GM12874 (cell line): ENCODE results near the gene PALLD.

Source experiments
- TF ChIP-seq, protein P1 (sequence below): IDR thresholded peaks from 2 replicates; pipeline ENCODE4 v1.5.1; 2011; ENCODE audit warnings: low read depth, mild to moderate bottlenecking, control low read depth, low read length, moderate library complexity; ENCODE audit not compliant: insufficient read depth

Gene PALLD

DNA sequence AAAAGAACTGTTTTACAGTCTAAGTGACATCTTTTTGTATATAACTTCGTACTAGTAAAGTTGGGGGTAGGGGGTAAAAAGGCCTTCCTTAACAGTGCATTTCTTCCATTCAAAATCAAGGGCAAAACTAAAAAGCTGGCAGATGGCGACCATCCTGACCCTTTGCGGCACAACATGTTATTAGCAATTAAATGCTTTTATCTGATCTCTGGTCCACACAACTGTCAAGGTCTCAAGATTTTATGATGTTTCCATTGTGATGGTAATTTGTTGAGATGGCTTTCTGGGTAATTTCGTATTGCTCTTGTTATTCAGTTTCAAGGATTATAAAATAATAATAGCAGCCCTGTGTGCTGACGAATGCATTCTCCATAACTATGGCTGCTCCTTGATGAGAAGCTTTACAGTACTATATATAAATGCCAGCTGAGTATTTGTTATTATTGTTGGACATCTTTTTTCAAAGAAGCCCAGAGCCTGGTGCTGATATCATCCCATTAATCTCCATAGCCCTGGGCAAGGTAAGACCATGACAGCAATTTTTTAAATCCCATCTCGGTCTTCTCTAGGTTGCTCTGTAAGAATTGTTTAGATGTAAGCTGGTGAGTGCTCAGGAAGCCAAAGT lies 423.7 kb downstream of the PALLD start:
- TF ChIP-seq, protein P1, sequence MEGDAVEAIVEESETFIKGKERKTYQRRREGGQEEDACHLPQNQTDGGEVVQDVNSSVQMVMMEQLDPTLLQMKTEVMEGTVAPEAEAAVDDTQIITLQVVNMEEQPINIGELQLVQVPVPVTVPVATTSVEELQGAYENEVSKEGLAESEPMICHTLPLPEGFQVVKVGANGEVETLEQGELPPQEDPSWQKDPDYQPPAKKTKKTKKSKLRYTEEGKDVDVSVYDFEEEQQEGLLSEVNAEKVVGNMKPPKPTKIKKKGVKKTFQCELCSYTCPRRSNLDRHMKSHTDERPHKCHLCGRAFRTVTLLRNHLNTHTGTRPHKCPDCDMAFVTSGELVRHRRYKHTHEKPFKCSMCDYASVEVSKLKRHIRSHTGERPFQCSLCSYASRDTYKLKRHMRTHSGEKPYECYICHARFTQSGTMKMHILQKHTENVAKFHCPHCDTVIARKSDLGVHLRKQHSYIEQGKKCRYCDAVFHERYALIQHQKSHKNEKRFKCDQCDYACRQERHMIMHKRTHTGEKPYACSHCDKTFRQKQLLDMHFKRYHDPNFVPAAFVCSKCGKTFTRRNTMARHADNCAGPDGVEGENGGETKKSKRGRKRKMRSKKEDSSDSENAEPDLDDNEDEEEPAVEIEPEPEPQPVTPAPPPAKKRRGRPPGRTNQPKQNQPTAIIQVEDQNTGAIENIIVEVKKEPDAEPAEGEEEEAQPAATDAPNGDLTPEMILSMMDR, result no peak

DNA sequence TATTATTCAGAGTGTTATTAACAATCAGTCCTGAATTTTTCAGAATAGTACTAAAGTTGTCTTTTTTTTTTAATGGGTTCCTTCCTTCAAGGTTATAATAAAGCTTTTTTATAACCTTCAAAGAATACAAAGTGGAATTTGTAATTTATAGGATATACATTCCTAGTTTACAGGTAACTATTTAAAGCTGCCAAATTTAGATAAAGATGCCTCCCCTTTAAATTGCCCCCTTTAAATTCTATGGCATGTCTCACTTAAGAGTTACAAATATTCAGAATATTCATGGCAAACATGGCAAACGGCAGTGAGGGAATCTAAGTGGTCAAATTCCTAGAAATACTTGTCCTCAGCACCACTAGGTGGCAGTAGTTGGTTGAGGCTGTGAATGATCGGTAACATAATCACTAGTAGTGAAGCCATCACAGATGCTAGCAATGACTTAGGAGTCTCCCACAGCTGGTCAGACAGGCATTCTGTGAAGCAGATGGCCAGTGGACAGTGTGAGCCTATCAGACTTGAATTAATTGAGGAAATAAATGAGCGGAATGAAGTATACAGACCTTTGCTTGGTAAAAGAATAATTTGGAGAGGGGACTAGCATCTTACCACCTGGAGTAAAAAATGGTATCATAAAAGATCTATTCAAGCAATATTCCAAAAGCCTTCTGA lies 426.8 kb downstream of the PALLD start:
- TF ChIP-seq, protein P1, result peak; percentile 69

DNA sequence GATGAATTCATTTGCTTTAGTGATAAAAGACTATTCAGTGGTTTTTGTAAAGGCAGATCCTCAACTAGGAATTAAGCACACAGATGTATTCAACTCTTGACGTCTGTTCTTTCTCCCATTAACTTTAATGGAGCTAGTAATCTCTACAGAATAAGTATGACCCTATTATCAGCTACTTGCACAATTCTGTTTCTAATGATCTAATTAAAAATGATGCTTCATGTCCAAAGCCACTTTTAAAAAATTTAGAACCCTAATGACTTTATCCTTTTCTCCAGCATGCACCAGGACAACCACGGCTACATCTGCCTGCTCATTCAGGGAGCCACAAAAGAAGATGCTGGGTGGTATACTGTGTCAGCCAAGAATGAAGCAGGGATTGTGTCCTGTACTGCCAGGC lies 427.8 kb downstream of the PALLD start:
- TF ChIP-seq, protein P1, result no peak

DNA sequence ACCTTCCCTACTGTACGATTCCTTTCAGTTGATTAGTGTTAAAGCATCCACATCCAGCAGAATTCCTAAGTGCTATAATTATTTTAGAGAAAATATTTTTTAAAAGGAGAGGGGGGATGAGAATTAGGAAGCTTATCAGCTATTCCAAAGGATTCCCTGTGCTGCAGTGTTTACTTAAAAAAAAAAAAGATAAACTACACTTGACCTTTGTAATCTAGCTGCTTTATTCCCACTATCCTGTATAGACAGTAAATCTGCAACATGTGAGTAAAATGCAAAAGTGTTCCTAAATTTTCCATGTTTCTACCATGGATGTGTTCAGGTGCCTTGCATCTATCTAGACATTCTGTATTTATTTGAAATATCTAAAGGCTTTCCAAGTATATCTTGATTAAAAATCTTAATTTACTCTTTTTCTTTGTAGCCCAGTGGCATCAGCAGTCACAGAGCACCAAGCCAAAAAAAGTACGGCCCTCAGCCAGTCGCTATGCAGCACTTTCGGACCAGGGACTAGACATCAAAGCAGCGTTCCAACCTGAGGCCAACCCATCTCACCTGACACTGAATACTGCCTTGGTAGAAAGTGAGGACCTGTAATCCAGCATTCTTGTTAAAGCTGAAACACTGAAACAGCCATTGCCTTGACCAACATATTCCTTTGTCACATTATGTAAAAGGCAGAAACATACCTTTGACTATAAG lies 429.1 kb downstream of the PALLD start:
- TF ChIP-seq, protein P1, result no peak

DNA sequence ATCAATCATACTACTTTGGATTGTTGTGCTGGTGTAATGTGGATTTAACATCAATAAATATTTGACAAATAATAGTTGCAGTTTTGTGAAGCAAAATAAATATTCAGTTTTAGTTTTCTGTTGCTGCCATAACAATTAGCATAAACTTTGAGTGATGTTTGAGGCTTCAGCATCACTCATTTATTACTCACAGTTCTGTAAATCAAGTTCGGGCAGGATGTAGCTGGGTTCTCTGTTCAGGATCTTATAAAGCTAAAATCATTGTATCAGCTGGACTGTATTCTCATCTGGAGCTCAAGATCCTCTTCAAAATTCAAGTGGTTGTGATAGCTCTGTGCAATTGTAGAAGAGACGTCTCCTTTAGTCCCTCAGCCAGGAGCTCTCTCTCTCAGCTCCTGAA lies 431.5 kb downstream of the PALLD start:
- TF ChIP-seq, protein P1, result no peak

DNA sequence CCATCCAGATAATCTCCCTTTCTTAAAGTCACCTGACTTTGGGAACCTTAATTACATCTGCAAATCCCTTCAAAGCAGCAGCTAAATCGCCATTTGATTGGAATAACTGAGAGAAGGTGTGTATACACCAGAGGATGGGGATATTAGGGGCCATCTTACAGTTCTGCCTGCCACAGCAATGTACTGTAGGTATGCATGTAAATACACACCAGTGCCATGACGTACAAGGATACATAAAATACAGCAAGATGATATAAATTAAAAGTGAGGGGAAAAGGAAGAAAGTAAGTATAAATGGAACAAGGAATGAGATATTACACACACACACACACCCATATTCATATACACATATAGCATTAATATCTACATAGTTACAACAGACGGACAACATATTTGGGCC lies 432.0 kb downstream of the PALLD start:
- TF ChIP-seq, protein P1, result no peak

DNA sequence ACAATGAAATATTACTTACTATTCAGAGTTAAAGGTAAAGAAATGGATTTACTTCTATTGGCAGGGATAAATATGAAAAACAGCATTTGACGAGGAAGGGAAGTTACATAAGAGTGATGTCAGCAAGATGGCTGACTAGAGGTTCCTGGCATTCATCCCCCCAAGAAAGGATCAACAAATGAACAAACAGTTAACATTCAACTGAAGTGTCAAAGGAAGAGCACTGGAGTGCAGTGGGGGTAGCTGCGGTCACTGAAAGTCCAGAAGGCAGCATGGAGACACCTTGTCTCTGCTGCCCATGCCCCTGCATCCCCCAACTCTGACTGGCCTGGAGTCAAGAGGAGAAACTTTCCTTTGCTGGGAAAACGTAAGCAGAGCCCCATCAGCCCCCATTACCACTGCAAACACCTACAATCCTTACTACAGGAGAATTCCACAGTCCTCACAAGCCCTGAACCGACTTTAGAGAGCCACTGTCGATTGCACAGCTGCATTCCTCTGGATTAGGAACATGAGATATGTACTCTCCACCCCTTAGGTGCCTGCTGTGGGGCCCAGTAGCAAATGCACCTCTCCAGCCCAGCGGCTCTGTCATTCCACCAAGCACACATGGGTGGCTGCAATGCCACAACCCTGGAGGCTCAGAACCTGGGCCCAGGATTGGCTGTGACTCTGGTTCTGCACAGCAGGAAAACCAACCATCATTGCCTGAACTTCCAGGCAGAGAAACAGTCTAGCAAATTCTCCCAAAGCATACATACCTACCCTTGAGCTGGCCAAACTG lies 433.8 kb downstream of the PALLD start:
- TF ChIP-seq, protein P1, result no peak
